GM18519 (cell line): ENCODE measurements around the gene PGP.

ENCODE experiments used
- ATAC-seq: cut with Tn5 transposase; IDR thresholded peaks from one replicate; pipeline ENCODE4 v1.9.1; 2021; ENCODE audit warnings: mild to moderate bottlenecking, moderate library complexity; ENCODE audit not compliant: unreplicated experiment, low FRiP score

The PGP gene

DNA sequence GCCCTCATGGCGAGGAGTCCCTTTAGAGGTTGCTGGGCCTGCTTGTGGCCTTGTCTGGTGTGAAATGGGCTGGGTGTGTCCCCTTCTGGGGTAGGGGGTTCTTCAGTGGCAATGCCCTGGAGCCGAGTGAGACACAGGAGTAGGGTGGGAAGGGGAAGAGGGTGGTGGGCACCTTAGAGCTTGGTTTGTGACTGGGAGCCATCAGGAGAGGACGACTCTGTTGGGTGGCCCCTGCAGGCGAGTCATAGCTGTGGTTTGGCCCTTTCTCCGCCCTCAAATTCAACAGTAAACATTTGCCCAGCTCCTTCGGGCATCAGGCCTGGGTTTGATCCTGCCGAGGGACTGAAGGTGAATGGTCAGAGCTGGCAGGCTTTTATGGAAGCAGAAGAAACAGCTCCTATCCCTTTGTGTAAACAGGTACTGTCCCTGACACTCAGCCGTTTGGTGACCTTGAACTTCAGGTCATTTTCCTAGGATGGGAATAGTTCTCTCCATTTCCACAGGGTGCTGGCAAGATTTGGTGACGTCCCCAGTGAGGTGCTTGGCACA, 11.7 kb upstream of the PGP start:
- ATAC-seq, result no peak

DNA sequence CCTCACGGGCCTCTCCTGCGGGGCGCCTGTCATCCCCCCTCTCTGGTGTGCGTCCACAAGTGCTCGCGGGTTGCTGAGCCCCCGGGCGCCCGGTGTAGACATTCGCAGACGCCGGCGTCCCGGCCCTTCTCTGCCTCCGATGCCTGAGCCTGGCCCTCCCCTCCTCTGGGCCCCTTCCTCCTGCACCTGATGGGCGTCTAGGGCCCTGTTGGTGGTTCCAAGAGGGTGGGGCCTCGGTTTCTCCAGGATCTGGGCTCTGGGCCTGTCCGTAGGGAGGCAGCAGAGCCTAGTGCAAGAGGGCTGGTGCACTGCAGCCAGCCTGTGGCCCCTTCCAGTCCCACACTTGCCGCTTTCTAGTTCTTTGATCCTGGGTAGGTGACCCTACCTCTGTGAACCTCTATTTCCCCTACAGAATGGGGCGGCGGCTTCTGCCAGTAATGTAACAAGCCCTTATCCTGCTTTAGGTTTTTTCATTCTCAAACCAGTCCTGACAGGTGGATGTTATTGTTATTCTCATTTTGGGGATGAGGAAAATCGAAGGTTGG, 9.4 kb upstream of the PGP start:
- ATAC-seq, result no peak

DNA sequence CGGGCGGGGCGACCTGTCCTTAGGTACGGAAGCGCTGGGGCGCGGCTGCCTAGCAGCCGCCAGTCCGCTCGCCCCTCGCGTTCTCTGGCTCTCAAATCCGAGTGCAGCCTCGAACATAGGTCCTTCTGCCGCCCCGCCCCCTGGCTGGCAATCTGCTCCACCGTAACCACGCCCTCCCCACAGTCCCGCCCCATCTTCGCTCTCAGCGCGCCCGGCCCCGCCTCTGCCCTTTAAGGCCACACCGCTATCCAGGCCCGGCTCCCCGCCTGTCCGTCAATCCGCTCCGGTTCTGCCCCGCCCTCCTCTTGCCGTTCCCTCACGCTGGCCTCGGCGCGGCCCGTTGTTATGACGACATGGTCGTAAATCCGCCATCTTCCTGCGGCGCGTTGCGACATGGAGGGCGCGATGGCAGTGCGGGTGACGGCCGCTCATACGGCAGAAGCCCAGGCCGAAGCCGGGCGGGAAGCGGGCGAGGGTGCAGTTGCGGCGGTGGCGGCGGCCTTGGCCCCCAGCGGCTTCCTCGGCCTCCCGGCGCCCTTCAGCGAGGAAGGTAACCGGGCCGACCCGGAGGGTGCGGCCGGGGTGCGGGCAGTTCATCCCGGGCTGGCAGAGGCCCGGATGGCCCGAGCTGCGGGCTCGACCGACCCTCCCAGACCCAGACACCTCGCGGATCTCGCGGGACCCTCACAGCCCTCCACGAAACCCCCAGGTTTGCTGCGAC, 8.7 kb upstream of the PGP start, which contains the start of gene E4F1:
Gene E4F1, plus strand, starts transcription at position 371 of the 721 bp plus-strand sequence. Its CDS starts 23 bp downstream, at position 394.
- peak; percentile 86 for ATAC-seq

DNA sequence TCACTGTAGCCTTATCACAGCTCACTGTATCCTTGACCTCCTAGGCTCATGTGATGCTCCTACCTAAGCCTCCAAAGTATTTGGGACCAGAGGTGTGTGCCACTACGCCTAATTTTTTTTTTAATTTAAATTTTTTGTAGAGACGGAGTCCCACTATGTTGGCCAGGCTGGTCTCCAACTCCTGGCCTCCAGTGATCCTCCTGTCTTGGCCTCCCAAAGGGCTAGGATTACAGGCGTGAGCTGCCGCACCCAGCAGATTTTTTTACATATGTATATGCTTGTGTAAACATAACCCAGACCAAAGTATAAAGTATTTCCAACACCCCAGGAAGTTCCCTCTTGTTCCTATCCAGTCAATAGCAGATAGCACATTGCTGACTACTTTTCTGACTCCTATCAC, 1.7 kb upstream of the PGP start:
- no peak for ATAC-seq

DNA sequence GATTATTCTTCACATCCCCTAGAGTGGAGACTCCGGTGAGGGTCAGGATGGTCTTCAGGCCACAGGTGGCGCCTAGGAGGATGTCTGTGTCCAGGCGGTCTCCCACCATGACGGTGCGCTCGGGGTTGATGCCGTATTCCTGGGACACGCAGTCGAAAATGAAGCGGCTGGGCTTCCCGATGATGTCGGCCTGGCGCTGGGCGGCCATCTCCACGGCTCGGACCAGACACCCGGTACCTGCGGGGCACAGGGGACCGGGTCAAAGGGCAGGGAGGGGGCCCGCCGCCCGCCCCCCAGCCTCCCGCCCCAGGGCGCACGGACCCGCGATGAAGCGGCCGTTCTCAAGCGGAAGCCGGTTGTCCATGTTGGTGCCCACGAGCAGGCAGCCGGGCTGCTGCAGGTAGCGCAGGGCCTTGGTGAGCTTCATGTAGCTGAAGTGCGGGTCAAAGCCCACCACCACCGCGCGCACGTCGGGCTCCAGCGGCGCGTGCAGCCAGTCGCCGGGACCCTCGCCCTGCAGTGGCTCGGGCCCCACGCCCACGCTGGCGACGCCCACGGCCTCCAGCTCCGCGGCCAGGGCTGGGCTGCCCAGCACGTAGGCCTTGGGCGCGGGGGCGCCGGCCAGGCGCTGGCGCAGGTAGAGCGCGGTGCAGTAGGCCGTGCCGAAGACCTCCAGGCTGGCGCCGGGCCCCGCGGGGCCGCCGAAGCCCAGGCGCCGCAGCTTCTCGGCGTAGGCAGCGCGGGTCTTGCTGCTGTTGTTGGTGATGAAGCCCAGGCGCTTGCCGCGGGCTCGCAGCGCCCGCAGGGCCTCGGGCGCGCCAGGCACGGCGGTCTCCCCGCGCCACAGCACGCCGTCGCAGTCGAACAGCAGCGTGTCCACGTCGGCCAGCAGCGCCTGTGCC, 572 bp downstream of the PGP start:
- ATAC-seq, result no peak

DNA sequence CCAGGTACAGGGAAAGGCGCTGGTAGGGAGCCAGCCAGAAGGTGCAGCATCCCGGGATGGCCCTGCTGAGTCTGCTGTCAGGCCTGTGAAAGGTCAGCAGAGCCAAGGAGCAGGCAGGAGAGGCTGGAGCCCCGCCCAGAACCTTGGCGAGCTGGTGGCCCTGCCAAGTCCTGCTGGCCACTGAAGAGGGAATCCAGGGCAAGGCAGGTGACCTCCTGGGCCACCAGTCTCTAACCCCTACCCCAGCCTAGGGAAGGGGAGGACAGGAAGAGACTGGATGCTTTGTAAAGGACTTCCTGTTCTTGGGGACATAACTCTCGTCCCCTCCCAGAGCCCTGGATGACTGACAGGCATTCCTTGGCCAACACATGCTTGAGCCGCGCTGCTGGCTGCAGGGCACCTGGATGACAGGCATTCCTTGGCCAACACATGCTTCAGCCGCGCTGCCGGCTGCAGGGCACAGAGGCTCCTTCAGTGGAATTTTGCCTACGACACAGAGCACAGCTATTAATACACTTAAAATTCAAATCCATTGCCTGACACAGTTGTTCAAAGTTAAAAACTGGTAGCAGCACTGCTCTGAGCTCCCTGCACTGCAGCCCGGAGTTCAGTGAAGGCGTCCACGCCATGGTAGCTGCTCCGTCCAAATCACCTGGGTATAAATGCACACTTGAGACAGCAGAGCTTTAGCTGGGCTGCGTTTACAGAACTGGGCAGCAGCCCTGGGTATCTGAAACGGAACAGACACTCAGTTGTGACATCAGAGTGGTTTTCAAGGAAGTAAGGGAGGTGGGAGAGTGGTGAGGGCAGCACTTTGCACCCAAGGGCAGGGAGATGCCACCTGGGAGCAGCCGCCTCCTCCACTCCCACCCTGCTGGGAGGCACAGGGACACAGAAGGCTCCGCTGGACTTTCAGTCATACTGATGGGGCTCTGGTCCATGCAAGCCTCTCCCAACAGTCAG, 2.0 kb downstream of the PGP start:
- ATAC-seq, result no peak

DNA sequence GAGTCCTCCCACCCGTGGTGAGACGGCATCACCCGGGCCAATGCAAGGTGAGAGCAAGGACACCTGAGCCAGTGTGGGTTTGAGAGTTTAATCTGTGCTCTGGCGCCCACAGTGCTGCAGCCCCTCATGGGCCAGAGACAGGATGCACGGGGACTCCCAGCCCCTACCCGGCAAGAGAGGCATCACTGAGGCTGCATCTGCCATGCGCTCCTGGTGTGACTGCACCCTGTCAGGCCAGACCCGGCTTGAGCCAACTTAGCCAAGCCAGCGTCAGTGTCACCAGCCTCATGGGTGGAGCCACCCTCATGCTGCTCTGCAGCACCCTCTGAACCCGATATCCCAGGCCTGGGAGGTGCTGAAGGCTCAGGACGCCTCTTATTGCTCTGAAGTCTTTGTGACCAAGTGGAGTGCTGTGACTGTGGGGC, 2.7 kb downstream of the PGP start:
- ATAC-seq, result no peak

DNA sequence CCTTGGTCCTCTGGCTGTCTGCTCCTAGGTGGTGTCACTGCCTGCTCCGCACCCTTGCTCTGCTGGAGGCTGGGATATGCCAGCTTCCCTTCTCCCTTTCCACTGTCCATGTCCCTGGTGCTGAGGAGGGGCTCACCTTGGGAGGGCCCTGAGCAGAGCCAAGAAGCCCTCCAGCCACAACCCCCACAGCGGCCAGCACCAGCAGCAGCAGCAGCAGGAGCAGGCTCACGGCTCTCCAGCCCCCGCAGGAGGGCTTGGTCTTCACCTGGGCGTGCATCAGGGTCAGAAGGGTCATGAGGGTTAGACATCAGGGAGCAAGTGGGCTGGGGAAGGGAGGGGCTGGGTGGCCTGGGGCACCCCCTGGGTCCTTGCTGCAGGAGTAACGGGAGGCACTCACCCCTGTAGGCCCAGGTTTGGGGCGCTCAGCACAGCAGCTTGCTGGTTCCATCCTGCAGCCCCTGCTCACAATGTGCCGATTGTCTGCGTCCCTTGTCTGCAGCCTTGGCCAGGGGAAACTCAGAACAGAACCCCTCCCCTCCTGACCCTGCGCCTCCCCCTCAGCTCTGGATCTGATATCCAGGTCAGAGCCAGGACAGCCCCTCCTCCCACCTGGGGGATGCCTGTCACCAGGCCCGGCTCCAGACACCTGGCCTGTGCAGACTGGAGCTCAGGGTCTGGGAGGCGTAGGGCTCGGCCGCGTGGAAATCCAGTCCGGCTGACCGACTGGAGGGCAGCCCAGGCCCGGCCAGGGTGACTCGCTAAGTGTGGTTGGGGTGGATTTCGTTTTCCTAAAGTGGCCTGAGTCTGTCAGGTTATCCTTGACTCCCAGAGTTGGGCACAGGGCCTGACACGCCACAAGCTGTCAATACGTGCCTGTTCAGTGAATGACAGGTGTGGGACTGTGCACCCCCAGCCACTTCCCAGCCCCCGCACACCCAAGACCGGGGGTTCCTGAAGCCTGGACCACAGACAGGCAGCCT, 4.0 kb downstream of the PGP start, which contains the start of gene BRICD5:
Gene BRICD5, minus strand, starts transcription at position 478 of the 980 bp plus-strand sequence. Its CDS starts 30 bp downstream, at position 448.
- ATAC-seq, result no peak

DNA sequence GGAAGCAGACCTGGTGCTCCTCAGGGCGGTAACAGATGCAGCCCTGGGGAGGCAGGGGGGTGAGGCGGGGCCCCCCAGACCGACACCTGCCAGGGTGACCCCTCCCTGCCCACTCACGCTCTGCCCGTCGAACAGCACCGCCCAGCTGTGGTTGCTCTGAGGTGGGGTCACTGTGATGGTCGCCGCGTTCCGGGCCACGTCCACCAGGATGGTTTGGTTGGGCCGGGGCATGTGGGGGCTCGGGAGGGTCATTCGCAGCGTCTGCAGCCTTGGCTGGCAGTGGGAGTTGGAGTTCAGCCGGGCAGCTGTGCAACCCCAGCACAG, 4.7 kb downstream of the PGP start:
- ATAC-seq, result no peak

DNA sequence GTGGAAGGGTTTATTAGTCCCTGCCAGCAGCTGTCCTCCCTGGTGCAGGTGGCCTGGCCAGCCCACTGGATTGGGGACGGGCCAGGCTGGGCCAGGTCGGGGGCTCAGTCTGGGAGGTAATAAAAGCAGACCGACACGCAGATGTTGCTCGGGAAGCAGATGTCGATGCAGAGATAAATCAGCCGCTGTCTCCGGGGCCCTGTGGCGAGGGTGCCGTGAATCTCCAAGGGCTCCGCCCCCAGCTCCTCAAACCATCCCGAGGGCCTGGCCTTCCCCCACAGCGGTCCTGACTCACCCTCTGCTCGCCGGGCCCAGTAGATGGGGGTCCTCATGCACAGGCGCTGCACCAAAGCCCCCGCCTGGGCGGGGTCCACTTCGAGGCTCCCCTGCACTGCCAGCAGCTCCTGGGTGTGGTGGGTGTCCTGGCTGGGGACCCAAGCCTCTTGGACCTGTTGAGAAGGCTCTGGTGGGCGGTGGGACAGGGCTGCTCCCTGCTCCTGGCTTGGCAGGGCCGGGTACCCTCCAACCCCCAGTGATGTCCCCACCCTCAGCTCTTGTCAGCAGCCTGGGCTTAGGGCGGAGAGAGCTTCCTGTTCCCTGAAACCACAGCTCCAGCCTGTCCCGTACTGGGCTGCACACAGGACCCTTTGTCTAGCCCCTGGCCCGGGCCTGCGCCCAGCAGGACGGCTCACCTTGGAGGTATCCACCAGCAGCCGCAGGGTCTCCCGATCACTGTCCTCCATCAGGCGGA, 5.2 kb downstream of the PGP start:
- ATAC-seq, result no peak

DNA sequence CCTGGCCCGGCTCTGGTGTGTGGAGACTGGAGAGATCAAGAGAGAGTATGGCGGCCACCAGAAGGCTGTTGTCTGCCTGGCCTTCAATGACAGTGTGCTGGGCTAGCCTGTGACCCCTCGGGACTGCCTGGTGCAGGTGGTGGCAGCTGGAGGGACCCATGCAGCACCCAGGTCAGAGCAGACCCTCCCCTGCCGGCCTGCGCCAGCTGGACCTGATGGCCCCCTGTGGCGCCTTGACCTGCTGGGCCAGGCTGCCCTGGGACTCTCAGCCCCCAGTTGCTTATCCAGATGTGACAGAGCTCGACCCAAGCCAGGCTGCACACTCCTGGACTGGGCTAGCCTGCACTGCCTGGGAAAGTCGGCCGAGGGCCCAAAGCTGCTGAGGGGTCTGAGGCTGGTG, 5.9 kb downstream of the PGP start:
- no peak for ATAC-seq

DNA sequence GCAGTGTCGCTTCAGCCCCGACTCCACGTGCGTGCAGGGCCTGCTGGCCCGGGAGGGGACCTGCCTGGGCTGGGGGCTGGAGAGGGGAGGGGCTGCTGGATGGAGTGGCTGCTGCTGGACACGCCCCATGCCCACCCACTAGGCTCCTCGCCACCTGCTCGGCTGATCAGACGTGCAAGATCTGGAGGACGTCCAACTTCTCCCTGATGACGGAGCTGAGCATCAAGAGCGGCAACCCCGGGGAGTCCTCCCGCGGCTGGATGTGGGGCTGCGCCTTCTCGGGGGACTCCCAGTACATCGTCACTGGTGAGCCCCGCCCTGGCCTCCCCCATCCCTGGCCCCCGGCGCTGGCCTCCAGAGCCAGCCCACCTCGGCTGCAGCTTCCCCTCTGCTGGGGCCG, 6.3 kb downstream of the PGP start:
- no peak for ATAC-seq

DNA sequence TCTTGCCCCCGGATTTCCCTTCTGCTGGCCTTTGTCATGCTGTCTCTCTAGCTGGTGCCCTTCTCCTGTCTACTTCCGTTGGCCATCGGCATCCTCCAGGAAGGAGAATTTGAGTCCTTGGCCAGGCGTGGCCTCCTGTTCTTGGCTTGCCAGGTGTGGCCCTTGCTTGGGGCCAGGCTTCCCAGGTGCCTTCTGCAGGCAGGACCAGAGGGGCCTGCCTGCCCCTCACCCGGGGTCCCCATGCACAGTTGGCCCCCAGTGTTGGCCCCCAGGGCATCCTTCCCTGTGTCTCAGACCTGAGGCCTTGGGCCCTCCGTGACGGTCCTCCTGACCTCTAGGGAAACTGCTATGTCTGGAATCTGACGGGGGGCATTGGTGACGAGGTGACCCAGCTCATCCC, 6.8 kb downstream of the PGP start:
- no peak for ATAC-seq

DNA sequence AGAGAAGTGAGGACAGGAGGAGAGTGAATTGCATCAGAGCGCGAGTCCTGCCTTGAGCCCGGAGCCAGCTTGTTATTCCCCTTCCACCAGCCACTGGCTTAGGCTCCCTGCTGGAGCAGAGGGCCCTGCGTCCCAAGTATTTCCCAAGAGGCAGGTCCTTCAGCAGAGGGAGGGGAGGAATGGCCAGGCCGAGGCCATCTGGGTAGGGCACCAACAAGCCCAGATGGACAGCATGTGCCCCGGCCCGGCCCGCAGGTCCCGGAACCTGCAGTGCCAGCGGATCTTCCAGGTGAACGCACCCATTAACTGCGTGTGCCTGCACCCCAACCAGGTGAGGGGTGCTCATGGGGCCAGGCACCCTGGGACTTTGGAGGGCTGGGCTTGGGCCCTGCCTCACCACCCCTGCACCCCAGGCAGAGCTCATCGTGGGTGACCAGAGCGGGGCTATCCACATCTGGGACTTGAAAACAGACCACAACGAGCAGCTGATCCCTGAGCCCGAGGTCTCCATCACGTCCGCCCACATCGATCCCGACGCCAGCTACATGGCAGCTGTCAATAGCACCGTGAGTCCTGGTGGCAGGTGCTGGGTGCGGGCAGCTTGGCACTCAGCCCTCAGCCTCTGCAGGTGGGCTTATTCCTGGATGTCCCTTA, 7.7 kb downstream of the PGP start:
- no peak for ATAC-seq

DNA sequence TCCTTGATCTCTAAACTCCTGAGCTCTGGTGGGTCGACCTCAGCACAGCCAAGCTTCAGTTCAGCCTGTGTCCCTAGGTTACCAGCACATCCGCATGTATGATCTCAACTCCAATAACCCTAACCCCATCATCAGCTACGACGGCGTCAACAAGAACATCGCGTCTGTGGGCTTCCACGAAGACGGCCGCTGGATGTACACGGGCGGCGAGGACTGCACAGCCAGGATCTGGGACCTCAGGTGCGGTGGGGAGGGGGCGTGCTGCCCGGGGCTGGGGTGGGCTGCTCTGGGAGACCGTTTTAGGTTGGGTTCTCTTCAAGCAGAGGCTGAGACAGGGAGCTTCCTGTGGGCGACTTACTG, 8.2 kb downstream of the PGP start:
- ATAC-seq, result no peak

DNA sequence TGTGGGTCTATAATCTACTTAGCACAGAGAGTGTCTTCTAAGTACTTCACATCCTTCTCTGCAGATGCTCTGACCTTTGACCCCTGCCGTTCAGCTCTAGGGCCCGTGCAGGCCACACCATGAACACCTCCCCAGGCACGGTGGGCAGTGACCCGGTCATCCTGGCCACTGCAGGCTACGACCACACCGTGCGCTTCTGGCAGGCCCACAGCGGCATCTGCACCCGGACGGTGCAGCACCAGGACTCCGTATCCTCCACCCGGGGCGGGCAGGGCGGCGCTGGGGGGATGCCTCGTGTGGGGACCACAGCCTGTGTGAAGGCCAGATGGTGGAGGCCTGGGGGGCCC, 8.7 kb downstream of the PGP start:
- ATAC-seq, result peak; percentile 15

DNA sequence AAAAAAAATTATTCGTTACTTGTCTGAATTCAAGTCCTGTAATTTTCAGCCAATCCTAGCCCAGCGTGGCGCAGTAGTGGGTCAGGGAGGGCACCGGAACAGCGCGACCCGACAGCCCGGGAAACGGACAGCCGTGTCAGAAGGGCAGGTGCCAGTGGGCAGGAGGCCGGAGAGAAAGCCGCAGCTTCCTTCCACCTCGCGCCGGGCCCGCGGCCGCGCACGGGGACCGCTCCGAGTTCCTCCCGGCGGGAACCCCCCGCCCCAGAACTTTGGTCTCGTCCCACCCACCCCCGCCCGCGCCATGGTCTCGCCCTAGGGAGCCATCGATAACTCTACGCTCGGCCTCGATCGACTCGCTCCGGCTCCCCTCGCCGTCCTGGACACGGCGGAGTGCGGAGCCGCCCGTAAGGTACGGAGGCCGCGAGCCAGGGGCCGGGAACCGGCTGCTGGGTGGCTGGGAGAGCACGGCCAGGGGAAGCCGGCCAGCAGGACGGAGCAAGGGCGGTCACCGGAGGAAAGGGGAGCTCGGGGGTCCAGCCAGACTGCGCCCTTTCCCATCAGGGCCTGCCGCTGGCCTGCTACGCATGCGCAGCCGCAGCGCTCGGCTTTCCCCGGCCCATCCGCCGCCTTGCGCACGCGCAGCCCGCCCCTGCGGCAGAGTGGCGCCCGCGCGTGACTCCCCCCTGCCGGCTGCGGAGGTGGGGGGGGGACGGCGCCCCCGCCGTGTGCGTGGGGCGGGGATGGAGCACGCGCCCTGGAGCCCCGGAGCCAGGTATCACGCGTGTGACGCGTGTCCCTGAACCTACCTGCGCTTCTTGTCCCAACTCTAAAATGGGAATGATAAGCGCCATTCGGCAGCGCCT, 9.3 kb downstream of the PGP start, which contains the start of gene MLST8:
Gene MLST8, plus strand, starts transcription at position 351 of the 863 bp plus-strand sequence. CDS start 632 bp downstream, outside the sequence.
- peak; percentile 50 for ATAC-seq
